Measurements from ENCODE around the gene AGPAT4. TPM values are rescaled to one million over a fixed set of nuclear protein-coding genes. Genes with fewer than 3 reads are reported as not detected.
A peak's percentile ranks its signal among the peaks of the same experiment; 100 is the strongest.

Gene AGPAT4
- total and polyA plus RNA-seq, 2 of the 13 experiments (the other 11 are each of a cell fraction or from before 2014, with no cell fraction given) = 0.07 to 0.13 TPM

GRCh38 chr6:161189891-161190290 lies 84.0 kb downstream of the AGPAT4 start (continued):
- TF ChIP-seq PREB (CRISPR knock-in tag; IDR thresholded peaks at IDR 0.05) (no peak), ZXDC (CRISPR knock-in tag; IDR thresholded peaks at IDR 0.05) (no peak)

GRCh38 chr6:161188547-161189465 lies 85.1 kb downstream of the AGPAT4 start:
- no peak for TF ChIP-seq ZNF142 (CRISPR knock-in tag; IDR thresholded peaks at IDR 0.05)
- peak; percentile 11; the same call in 1 of the 2 replicates for TF ChIP-seq RFX1 (IDR thresholded peaks at IDR 0.05)
- no peak for TF ChIP-seq ZBTB20 (CRISPR knock-in tag; IDR thresholded peaks at IDR 0.05; ENCODE audit: borderline replicate concordance, low read depth)
- no peak for TF ChIP-seq KAT2B (IDR thresholded peaks at IDR 0.05; ENCODE audit: borderline replicate concordance, low read depth, low read length)
- peak; percentile 94 for TF ChIP-seq MNT (IDR thresholded peaks at IDR 0.05)
- TF ChIP-seq NONO (IDR thresholded peaks at IDR 0.05) = no peak
- no peak for TF ChIP-seq NONO (CRISPR knock-in tag; conservative IDR thresholded peaks at IDR 0.05)
- TF ChIP-seq YEATS4 (CRISPR knock-in tag; IDR thresholded peaks at IDR 0.05; ENCODE audit: borderline replicate concordance) = no peak
- WGBS (ENCODE audit: low lambda C conversion rate) = 40% methylated on average over 19 of the region's 19 CpGs
- intact Hi-C loops (cut with micrococcal nuclease; ENCODE audit: unreplicated experiment) (no loop called here), in situ Hi-C loops (cut with HindIII; ENCODE audit: extremely low pct_ligation_motif_present, low pct_unique_long_range_greater_than_20kb) (no loop called here)
- no peak overlapping the region for H3K27ac ChIP-seq (ENCODE audit: extremely low read length, insufficient read depth, low read length)
- ChIA-PET CTCF (ENCODE audit: low intra/inter-chr PET ratio, low total read pairs) (no interaction called here), POLR2A (no interaction called here)
- ATAC-seq = no peak
- no peak overlapping the region for H3K4me3 ChIP-seq (replicated peaks in 1 of 3; ENCODE audit: insufficient read depth in 1 of 3, low read depth in 2 of 3, low read length in 3 of 3)
- H3K9ac ChIP-seq (ENCODE audit: insufficient read depth, low read depth, low read length) = no peak overlapping the region
- no peaks in the 10 kb centered on the region for H3K79me2 ChIP-seq (ENCODE audit: insufficient read depth, low read length)
- no peak for FAIRE-seq
- no TSS peak for BruUV-seq (replicated peaks)
- H3K27me3 ChIP-seq (ENCODE audit: control insufficient read depth in 1 of 2, insufficient read depth in 2 of 2, low read length in 2 of 2) = no peaks in the 10 kb centered on the region
- no peak for DNase-seq (ENCODE audit: low spot score)
- peaks cover 8% of the 10 kb centered on the region; the same call in 1 of the 2 replicates for H3K9me3 ChIP-seq (ENCODE audit: low read length)
- H3K4me2 ChIP-seq (ENCODE audit: low read depth, low read length) = no peak overlapping the region
- no peaks in the 10 kb centered on the region for H4K20me1 ChIP-seq (ENCODE audit: insufficient read depth, low read length)
- no peaks in the 10 kb centered on the region for H3K36me3 ChIP-seq (replicated peaks in 1 of 2; ENCODE audit: control insufficient read depth in 1 of 2, insufficient read depth in 2 of 2, low read length in 2 of 2)
- H2AFZ ChIP-seq (ENCODE audit: low read length) = no peak overlapping the region
- no peaks in the 10 kb centered on the region for H3K4me1 ChIP-seq (ENCODE audit: insufficient read depth, low read length)

Measured in HepG2 (cell line).